ENCODE measurements around the gene MEIKIN. TPM values are rescaled to one million over a fixed set of nuclear protein-coding genes. Genes with fewer than 3 reads are reported as not detected.

MEIKIN gene
- polyA plus RNA-seq, 1 donor (not counting 4 experiments of a cell fraction or from before 2014, with no cell fraction given) = not detected

GRCh38 chr5:131814990-131815389 lies 130.5 kb downstream of the MEIKIN start:
- Histone ChIP-seq H3K27ac (ENCODE audit: control insufficient read depth, insufficient read depth, low read length) (no peak overlapping the region), H3K4me2 (ENCODE audit: control insufficient read depth, extremely low read depth, insufficient read depth, low read depth, low read length) (no peak overlapping the region), H3K27me3 (ENCODE audit: control insufficient read depth, extremely low read depth, insufficient read depth, low read length) (no peaks in the 10 kb centered on the region), H2AFZ (ENCODE audit: control insufficient read depth, low read length) (no peak overlapping the region), H4K20me1 (ENCODE audit: control insufficient read depth, extremely low read depth, insufficient read depth, low read length) (no peaks in the 10 kb centered on the region), H3K9ac (ENCODE audit: control insufficient read depth, extremely low read depth, insufficient read depth, low read length) (no peak overlapping the region), H3K36me3 (ENCODE audit: control insufficient read depth in 2 of 2, extremely low read depth in 1 of 2, insufficient read depth in 2 of 2, low read length in 2 of 2) (no peaks in the 10 kb centered on the region), H3K9me1 (ENCODE audit: control insufficient read depth, extremely low read depth, insufficient read depth, low read length) (no peaks in the 10 kb centered on the region), H3K4me3 (ENCODE audit: control insufficient read depth in 2 of 3, extremely low read depth in 1 of 3, insufficient read depth in 2 of 3, low read depth in 1 of 3, low read length in 3 of 3) (no peak overlapping the region), H3K79me2 (ENCODE audit: control insufficient read depth, insufficient read depth, low read length) (no peaks in the 10 kb centered on the region), H3K4me1 (ENCODE audit: control insufficient read depth, extremely low read depth, insufficient read depth, low read length) (peaks cover 8% of the 10 kb centered on the region), H3K9me3 (ENCODE audit: control insufficient read depth, low read depth, low read length) (no peaks in the 10 kb centered on the region)
- TF ChIP-seq EZH2 (IDR thresholded peaks at IDR 0.05; ENCODE audit: low read length) (no peak), CTCF (optimal IDR thresholded peaks at IDR 0.05 in 1 of 3, IDR thresholded peaks at IDR 0.05 in 1 of 3, conservative IDR thresholded peaks at IDR 0.05 in 1 of 3; ENCODE audit: extremely low read depth in 1 of 3, insufficient read depth in 2 of 3, low read length in 3 of 3) (no peak)
- FAIRE-seq (peak; percentile 88), DNase-seq (ENCODE audit: low read depth, low spot score) (no peak)
- dilution Hi-C loops (cut with MboI; ENCODE audit: extremely low pct_ligation_motif_present, low sequenced_read_pairs) = no loop called here

- Histone ChIP-seq H3K27ac (ENCODE audit: control insufficient read depth, insufficient read depth, low read length) (no peak overlapping the region), H3K27me3 (ENCODE audit: control insufficient read depth, extremely low read depth, insufficient read depth, low read length) (no peaks in the 10 kb centered on the region), H4K20me1 (ENCODE audit: control insufficient read depth, extremely low read depth, insufficient read depth, low read length) (no peaks in the 10 kb centered on the region), H3K79me2 (ENCODE audit: control insufficient read depth, insufficient read depth, low read length) (no peaks in the 10 kb centered on the region), H3K4me1 (ENCODE audit: control insufficient read depth, extremely low read depth, insufficient read depth, low read length) (peaks cover 8% of the 10 kb centered on the region), H3K36me3 (ENCODE audit: control insufficient read depth in 2 of 2, extremely low read depth in 1 of 2, insufficient read depth in 2 of 2, low read length in 2 of 2) (no peaks in the 10 kb centered on the region), H3K4me3 (ENCODE audit: control insufficient read depth in 2 of 3, extremely low read depth in 1 of 3, insufficient read depth in 2 of 3, low read depth in 1 of 3, low read length in 3 of 3) (no peak overlapping the region), H2AFZ (ENCODE audit: control insufficient read depth, low read length) (no peak overlapping the region), H3K4me2 (ENCODE audit: control insufficient read depth, extremely low read depth, insufficient read depth, low read depth, low read length) (no peak overlapping the region), H3K9me3 (ENCODE audit: control insufficient read depth, low read depth, low read length) (no peaks in the 10 kb centered on the region), H3K9ac (ENCODE audit: control insufficient read depth, extremely low read depth, insufficient read depth, low read length) (no peak overlapping the region), H3K9me1 (ENCODE audit: control insufficient read depth, extremely low read depth, insufficient read depth, low read length) (no peaks in the 10 kb centered on the region)
- FAIRE-seq (no peak), DNase-seq (ENCODE audit: low read depth, low spot score) (no peak)
- no peak for TF ChIP-seq EZH2 (IDR thresholded peaks at IDR 0.05; ENCODE audit: low read length)
- no peak for TF ChIP-seq CTCF (optimal IDR thresholded peaks at IDR 0.05 in 1 of 3, IDR thresholded peaks at IDR 0.05 in 1 of 3, conservative IDR thresholded peaks at IDR 0.05 in 1 of 3; ENCODE audit: extremely low read depth in 1 of 3, insufficient read depth in 2 of 3, low read length in 3 of 3)
- dilution Hi-C loops (cut with MboI; ENCODE audit: extremely low pct_ligation_motif_present, low sequenced_read_pairs) = no loop called here
Measured at GRCh38 chr5:131812371-131813160, 132.9 kb downstream of the MEIKIN start.

Data from keratinocyte (primary cell).